Fibroblast of lung (primary cell): ENCODE data around the gene YWHAH.

Source experiments
- CTCF ChIP-seq, 2 donors: IDR thresholded peaks in 1 of 2; conservative IDR thresholded peaks in 1 of 2; 1 replicate in 1 of 2; 2 replicates in 1 of 2; pipeline ENCODE4 v1.5.1; 2011 to 2012; ENCODE audit warnings: low read length in 2 of 2, control low read depth in 1 of 2, inconsistent platforms in 1 of 2, low read depth in 1 of 2, mild to moderate bottlenecking in 1 of 2
- EZH2 ChIP-seq: IDR thresholded peaks from 2 replicates; pipeline ENCODE4 v1.5.1; 2012; ENCODE audit warnings: low read length, control low read depth, mild to moderate bottlenecking; ENCODE audit errors: missing control alignments

GRCh38 chr22:32000181-32000580, 55.8 kb downstream of the YWHAH start:
- TF ChIP-seq EZH2, result no peak
- no peak for TF ChIP-seq CTCF (conservative IDR thresholded peaks at IDR 0.05 in 1 of 2, IDR thresholded peaks at IDR 0.05 in 1 of 2; ENCODE audit: low read depth in 1 of 2, low read length in 2 of 2)
